Activated B cell treated with CpG ODN at 0.5 μM for 24 hours (primary cell): ENCODE data around the gene SMG6. TPM values are rescaled to one million over a fixed set of nuclear protein-coding genes. Genes with fewer than 3 reads are reported as not detected.

Experiments
- ATAC-seq: fragments of 200-7000 bp; cut with Tn5 transposase; one replicate; pipeline ENCODE4 v1.10.0; 2021; ENCODE audit warnings: low read depth, mild to moderate bottlenecking, moderate library complexity
- CTCF ChIA-PET: fragments of 350-600 bp; sonication (Branson Sonifier 250); formaldehyde crosslinking; loops from one replicate; lab custom pipeline; 2021; ENCODE audit warnings: antibody characterized with exemption; lab: Charles Lee
- POLR2A ChIA-PET: fragments of 350-600 bp; sonication (Branson Sonifier 250); formaldehyde crosslinking; loops from one replicate; lab custom pipeline; 2021; ENCODE audit warnings: antibody characterized with exemption; lab: Charles Lee
- DNase-seq: peaks from one replicate; pipeline ENCODE4 v3.0.0; 2022
- H3K27ac Mint-ChIP-seq: one replicate; pipeline ENCODE4 v1.8.0; 2020; ENCODE audit warnings: mixed read lengths
- H3K27me3 Mint-ChIP-seq: one replicate; pipeline ENCODE4 v1.8.0; 2021; ENCODE audit warnings: mixed read lengths
- H3K36me3 Mint-ChIP-seq: one replicate; pipeline ENCODE4 v1.8.0; 2021; ENCODE audit warnings: low read depth, mixed read lengths
- H3K4me1 Mint-ChIP-seq: one replicate; pipeline ENCODE4 v1.8.0; 2021; ENCODE audit warnings: mixed read lengths
- H3K4me3 Mint-ChIP-seq: one replicate; pipeline ENCODE4 v1.8.0; 2020; ENCODE audit warnings: mild to moderate bottlenecking, mixed read lengths
- H3K9me3 Mint-ChIP-seq: one replicate; pipeline ENCODE4 v1.8.0; 2020; ENCODE audit warnings: mixed read lengths
- intact Hi-C: fragments of 100-400 bp; cut with micrococcal nuclease; formaldehyde crosslinking; loops from one replicate; pipeline ENCODE4 v1.15.1; 2024
- total RNA-seq: library from RNA; stranded (reverse); gene quantifications from 2 replicates; pipeline ENCODE4 v1.2.3, GENCODE V29; 2022
- TF ChIP-seq, protein P1 (sequence below): fragments of 200-600 bp; IDR thresholded peaks from one replicate; pipeline ENCODE4 v1.8.0; 2022; ENCODE audit warnings: antibody characterized with exemption, mild to moderate bottlenecking

The SMG6 gene
- total RNA-seq, 1 donor from 2014 or later: 30.5 TPM

DNA sequence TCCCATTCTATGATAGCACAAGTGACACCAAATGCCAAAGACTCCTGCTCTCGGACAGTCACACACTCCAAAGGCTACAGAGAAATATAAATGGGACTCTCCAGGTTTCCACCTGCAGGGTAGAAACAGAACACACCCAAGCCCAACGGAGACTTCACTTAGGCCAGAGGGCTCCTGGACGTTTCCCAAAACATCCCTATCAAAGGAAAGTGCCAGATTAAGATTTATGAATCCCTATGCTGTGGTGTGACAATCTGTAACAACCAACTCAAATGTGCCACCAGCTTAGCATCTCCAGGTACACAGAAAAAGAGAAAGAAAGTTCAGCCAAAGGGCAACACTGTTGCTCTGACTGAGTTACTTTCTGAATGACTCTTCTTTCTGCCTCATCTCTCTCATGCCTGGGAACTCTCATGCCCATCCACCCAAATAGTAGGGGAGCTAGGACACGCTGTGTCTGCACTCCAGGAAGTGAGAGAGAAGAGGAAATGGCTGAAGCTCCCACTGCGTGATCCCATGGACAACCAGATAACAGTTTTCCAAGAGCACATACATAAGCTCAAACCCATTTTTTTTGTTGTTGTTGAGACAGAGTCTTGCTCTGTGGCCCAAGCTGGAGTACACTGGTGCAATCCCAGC, 49.7 kb downstream of the SMG6 start:
- intact Hi-C loops: no loop called here
- Mint-ChIP-seq H3K27ac (no peak overlapping the region), H3K4me1 (peaks cover 1% of the 10 kb centered on the region), H3K27me3 (no peaks in the 10 kb centered on the region), H3K36me3 (peaks cover 38% of the 10 kb centered on the region), H3K9me3 (no peaks in the 10 kb centered on the region), H3K4me3 (no peak overlapping the region)
- ChIA-PET POLR2A (no interaction called here), CTCF (interaction anchor here (1.0 to 1.4 kb wide), 4 partner anchors 9 to 199 kb away, joined by 3 to 8 read pairs (median 4); partner anchors contain the start of gene HIC1)
- DNase-seq: no peak
- peak; percentile 42 for ATAC-seq
- TF ChIP-seq, protein P1, sequence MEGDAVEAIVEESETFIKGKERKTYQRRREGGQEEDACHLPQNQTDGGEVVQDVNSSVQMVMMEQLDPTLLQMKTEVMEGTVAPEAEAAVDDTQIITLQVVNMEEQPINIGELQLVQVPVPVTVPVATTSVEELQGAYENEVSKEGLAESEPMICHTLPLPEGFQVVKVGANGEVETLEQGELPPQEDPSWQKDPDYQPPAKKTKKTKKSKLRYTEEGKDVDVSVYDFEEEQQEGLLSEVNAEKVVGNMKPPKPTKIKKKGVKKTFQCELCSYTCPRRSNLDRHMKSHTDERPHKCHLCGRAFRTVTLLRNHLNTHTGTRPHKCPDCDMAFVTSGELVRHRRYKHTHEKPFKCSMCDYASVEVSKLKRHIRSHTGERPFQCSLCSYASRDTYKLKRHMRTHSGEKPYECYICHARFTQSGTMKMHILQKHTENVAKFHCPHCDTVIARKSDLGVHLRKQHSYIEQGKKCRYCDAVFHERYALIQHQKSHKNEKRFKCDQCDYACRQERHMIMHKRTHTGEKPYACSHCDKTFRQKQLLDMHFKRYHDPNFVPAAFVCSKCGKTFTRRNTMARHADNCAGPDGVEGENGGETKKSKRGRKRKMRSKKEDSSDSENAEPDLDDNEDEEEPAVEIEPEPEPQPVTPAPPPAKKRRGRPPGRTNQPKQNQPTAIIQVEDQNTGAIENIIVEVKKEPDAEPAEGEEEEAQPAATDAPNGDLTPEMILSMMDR: no peak

DNA sequence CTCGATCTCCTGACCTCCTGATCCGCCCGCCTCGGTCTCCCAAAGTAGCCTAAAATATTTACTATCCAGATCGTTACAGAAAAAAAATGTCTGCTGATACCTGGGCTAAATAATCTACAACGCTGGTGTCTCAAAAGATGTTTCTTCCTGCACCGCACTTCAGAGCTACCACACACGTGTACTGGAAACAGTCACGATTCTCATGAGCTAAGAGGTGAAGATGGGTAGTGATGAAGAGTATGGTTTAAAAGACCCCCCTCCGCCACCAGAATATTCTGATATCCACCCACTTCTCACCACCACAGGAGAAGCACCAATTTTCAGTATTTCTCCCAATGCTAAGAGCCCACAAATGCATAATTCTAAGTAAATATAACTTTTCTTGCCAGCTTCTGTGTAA, 50.2 kb downstream of the SMG6 start:
- ChIA-PET POLR2A (no interaction called here), CTCF (interaction anchor here (1.0 to 1.6 kb wide), 2 partner anchors 30 to 199 kb away, joined by 3 to 4 read pairs; partner anchors contain the start of gene HIC1)
- H3K27ac Mint-ChIP-seq: no peak overlapping the region
- TF ChIP-seq, protein P1: no peak
- H3K27me3 Mint-ChIP-seq: no peaks in the 10 kb centered on the region
- peaks cover 40% of the 10 kb centered on the region for H3K36me3 Mint-ChIP-seq
- no peak overlapping the region for H3K4me3 Mint-ChIP-seq
- H3K4me1 Mint-ChIP-seq: no peaks in the 10 kb centered on the region
- intact Hi-C loops: no loop called here
- no peak for ATAC-seq
- no peaks in the 10 kb centered on the region for H3K9me3 Mint-ChIP-seq
- no peak for DNase-seq

DNA sequence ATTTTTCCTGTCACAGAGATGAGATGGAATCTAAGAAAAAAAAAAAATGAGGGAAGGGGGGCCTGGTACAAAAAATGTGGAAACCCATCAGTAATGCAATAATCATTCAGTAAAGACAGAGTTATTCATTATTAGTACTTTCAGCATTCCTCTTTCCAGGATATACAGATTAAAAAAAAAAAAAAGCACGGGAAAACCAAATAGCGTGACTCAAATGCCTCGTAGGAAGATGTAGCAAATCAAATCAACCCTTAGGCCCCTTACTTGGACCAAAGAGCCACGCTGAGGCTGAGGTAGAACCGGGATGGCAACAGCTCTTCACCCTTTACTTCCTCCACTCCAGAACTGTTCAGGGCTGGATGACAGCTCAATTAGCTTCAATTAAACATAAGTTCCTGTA, 52.5 kb downstream of the SMG6 start:
- POLR2A ChIA-PET: no interaction called here
- intact Hi-C loops: no loop called here
- Mint-ChIP-seq H3K36me3 (peaks cover 39% of the 10 kb centered on the region), H3K27me3 (no peaks in the 10 kb centered on the region), H3K9me3 (no peaks in the 10 kb centered on the region), H3K27ac (no peak overlapping the region), H3K4me1 (no peaks in the 10 kb centered on the region), H3K4me3 (no peak overlapping the region)
- DNase-seq: no peak
- CTCF ChIA-PET: interaction anchor here (0.6 kb wide), 1 partner anchor 110 kb away, joined by 3 read pairs; no protein-coding TSS in a partner anchor
- TF ChIP-seq, protein P1: no peak
- ATAC-seq: no peak

DNA sequence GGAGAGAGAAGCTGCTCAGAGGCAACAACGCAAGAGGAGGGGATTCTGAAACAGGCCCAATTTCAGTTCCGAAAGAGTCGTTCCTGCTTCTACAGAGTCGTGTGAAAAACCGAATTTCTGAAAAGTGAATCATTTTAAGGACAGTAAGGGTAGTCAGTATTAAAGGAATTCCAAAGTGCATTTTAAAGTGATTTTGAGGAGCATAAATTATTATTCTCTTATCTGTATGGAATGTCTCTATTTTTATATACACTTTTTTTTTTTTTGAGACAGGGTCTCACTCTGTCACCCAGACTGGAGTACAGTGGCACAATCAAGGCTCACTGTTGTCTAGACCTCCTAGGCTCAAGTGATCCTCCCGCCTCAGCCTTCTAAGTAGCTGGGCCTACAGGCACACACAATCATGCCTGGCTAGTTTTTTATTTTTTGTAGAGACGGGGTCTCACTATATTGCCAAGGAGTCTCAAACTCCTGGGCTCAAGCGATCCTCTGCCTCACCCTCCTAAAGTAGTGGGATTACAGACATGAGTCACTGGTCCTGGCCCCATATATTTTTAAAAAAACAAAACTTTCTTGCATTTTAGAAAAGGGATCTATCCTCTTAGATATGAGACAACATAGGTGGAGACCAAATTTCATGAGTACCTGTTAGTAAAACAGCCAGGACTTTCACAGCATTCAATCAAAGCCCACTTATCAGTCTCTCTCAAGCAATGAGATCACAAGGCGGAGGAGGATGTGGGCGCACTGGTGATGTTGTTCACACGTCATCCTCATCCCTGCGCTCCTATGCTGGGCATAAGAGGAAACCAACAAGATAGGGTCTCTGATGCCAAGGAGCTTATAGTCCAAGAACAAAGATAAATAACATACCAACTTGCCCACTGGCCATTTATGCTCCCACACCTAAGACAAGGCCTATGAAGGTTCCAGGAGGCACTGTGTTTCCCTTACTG, 53.2 kb downstream of the SMG6 start:
- H3K27me3 Mint-ChIP-seq: no peaks in the 10 kb centered on the region
- ATAC-seq (no peak), DNase-seq (no peak)
- H3K27ac Mint-ChIP-seq: no peak overlapping the region
- peaks cover 35% of the 10 kb centered on the region for H3K36me3 Mint-ChIP-seq
- no peaks in the 10 kb centered on the region for H3K4me1 Mint-ChIP-seq
- intact Hi-C loops: no loop called here
- POLR2A ChIA-PET: no interaction called here
- CTCF ChIA-PET: interaction anchor here (1.5 kb wide), 1 partner anchor 195 kb away, joined by 4 read pairs; the partner anchor contains the start of gene HIC1
- H3K4me3 Mint-ChIP-seq: no peak overlapping the region
- TF ChIP-seq, protein P1: no peak
- H3K9me3 Mint-ChIP-seq: no peaks in the 10 kb centered on the region

DNA sequence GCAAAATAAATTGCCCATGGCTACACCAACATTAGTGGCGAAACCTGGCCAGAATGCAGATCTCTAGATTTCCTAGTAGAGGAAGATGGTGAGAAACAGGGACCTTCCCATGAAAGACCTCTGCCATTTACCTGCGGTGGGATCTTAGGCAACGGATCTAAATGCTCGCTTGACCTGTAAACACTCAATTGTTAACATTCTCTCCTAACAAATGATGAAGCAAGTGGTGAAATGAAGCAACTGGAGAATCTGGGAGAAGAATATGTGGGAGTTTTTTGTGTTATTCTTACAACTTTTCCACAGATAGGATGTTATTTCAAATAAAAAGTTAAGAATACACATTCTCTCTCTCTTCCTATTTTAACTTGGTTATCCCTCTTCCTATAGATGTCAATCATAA, 56.6 kb downstream of the SMG6 start:
- TF ChIP-seq, protein P1: no peak
- H3K36me3 Mint-ChIP-seq: peaks cover 40% of the 10 kb centered on the region
- DNase-seq: no peak
- intact Hi-C loops: no loop called here
- H3K9me3 Mint-ChIP-seq: no peaks in the 10 kb centered on the region
- H3K27ac Mint-ChIP-seq: no peak overlapping the region
- H3K4me1 Mint-ChIP-seq: no peaks in the 10 kb centered on the region
- ATAC-seq: no peak
- POLR2A ChIA-PET: no interaction called here
- H3K27me3 Mint-ChIP-seq: no peaks in the 10 kb centered on the region
- H3K4me3 Mint-ChIP-seq: no peak overlapping the region
- CTCF ChIA-PET: interaction anchor here (1.5 to 4.2 kb wide), 2 partner anchors 190 to 195 kb away, joined by 4 to 228 read pairs; partner anchors contain the start of gene HIC1
